Sigmoid colon (tissue), 7 donors: ENCODE data around the gene HOXA10. TPM values are rescaled to one million over a fixed set of nuclear protein-coding genes. Genes with fewer than 3 reads are reported as not detected.

ENCODE experiments used
- DNase-seq: peaks from one replicate; pipeline ENCODE4 v3.0.0-alpha.2; 2019
- H3K27ac ChIP-seq, 4 donors: fragments of 200-600 bp; sonication (generic); one replicate each; pipeline ENCODE4 v1.5.1; 2016 to 2019; ENCODE audit warnings: mild to moderate bottlenecking in 1 of 4
- H3K27me3 ChIP-seq, 3 donors: fragments of 200-600 bp; sonication (generic); one replicate each; pipeline ENCODE4 v1.5.1; 2019; ENCODE audit warnings: mild to moderate bottlenecking in 1 of 3
- H3K36me3 ChIP-seq, 4 donors: fragments of 200-600 bp; sonication (generic); one replicate each; pipeline ENCODE4 v1.5.1; 2016 to 2019
- H3K4me1 ChIP-seq, 4 donors: fragments of 200-600 bp; sonication (generic); one replicate each; pipeline ENCODE4 v1.5.1; 2017 to 2019
- H3K4me3 ChIP-seq, 4 donors: fragments of 200-600 bp; sonication (generic); one replicate each; pipeline ENCODE4 v1.5.1; 2017 to 2019; ENCODE audit warnings: mild to moderate bottlenecking in 2 of 4, moderate library complexity in 1 of 4
- H3K9me3 ChIP-seq, 4 donors: fragments of 200-600 bp in 3 of 4; sonication (generic) in 3 of 4; one replicate each; pipeline versions ENCODE4 v1.5.1 to v1.6.1; 2013 to 2019
- CTCF ChIP-seq, 4 experiments: fragments of 450-650 bp in 3 of 4; fragments of 200-600 bp in 1 of 4; IDR thresholded peaks; one replicate each; pipeline ENCODE4 v1.5.1; 2016 to 2019; ENCODE audit warnings: antibody characterized with exemption in 4 of 4, mild to moderate bottlenecking in 3 of 4, moderate library complexity in 2 of 4
- EP300 ChIP-seq, 4 donors: sonication (generic); formaldehyde crosslinking; IDR thresholded peaks; one replicate each; pipeline ENCODE4 v1.6.1; 2017; ENCODE audit warnings: antibody characterized with exemption in 4 of 4
- POLR2A ChIP-seq, 2 donors: fragments of 450-650 bp; IDR thresholded peaks; one replicate each; pipeline ENCODE4 v1.6.1; 2016; ENCODE audit warnings: antibody characterized with exemption in 2 of 2, mild to moderate bottlenecking in 2 of 2, moderate library complexity in 2 of 2
- POLR2AphosphoS5 ChIP-seq, 4 donors: sonication (generic); formaldehyde crosslinking; IDR thresholded peaks; one replicate each; pipeline ENCODE4 v1.6.1; 2017; ENCODE audit warnings: antibody characterized with exemption in 4 of 4
- WGBS, 2 donors: extraction: QIAGEN DNeasy Blood & Tissue Kit; methylation state at CpG; one replicate each; pipeline ENCODE4 v1.1.7; 2013; 5-methylcytosine and 5-hydroxymethylcytosine counted together
- intact Hi-C: fragments of 100-400 bp; cut with DNase I; formaldehyde crosslinking; loops from one replicate; pipeline ENCODE4 v1.15.1; 2023
- polyA plus RNA-seq, 3 donors: library from polyadenylated mRNA; stranded (reverse); fragments of 200-250 nt; gene quantifications; one replicate each; pipeline ENCODE4 v1.2.3, GENCODE V29; 2013
- total RNA-seq, 4 donors: library from RNA; depleted of rRNA; stranded (reverse); fragments of >200 nt; gene quantifications; one replicate each; pipeline ENCODE4 v1.1.0, GENCODE V29; 2016
- donor health status: healthy with polysubstance abuse.
- donor health status: Bipolar disorder and iron deficiency.
- donor health status: healthy.

The HOXA10 gene
- total and polyA plus RNA-seq, 7 donors: 22.2 to 64.0 (median 55.1) TPM

GRCh38 chr7:27159266-27160144 lies 14.6 kb downstream of the HOXA10 start:
- no peaks in the 10 kb centered on the region for H3K36me3 ChIP-seq
- H3K9me3 ChIP-seq: no peaks in the 10 kb centered on the region
- TF ChIP-seq EP300 (IDR thresholded peaks at IDR 0.05): no peak
- TF ChIP-seq POLR2A (IDR thresholded peaks at IDR 0.05): no peak
- no peak for TF ChIP-seq POLR2AphosphoS5 (IDR thresholded peaks at IDR 0.05)
- H3K4me3 ChIP-seq: no peak overlapping the region
- peak; percentile 63 for DNase-seq
- intact Hi-C loops: loop anchor here (2.0 to 5.0 kb wide), 4 partner anchors 302 to 1207 kb away; partner anchors contain the start of genes CBX3 and HNRNPA2B1
- no peak overlapping the region for H3K27ac ChIP-seq
- H3K4me1 ChIP-seq: peaks cover 0 to 54% (median 50%) of the 10 kb centered on the region in 4 donors
- no peaks in the 10 kb centered on the region for H3K27me3 ChIP-seq
- 15 to 43% methylated on average over 27 of the region's 27 CpGs for WGBS, 2 donors

DNA sequence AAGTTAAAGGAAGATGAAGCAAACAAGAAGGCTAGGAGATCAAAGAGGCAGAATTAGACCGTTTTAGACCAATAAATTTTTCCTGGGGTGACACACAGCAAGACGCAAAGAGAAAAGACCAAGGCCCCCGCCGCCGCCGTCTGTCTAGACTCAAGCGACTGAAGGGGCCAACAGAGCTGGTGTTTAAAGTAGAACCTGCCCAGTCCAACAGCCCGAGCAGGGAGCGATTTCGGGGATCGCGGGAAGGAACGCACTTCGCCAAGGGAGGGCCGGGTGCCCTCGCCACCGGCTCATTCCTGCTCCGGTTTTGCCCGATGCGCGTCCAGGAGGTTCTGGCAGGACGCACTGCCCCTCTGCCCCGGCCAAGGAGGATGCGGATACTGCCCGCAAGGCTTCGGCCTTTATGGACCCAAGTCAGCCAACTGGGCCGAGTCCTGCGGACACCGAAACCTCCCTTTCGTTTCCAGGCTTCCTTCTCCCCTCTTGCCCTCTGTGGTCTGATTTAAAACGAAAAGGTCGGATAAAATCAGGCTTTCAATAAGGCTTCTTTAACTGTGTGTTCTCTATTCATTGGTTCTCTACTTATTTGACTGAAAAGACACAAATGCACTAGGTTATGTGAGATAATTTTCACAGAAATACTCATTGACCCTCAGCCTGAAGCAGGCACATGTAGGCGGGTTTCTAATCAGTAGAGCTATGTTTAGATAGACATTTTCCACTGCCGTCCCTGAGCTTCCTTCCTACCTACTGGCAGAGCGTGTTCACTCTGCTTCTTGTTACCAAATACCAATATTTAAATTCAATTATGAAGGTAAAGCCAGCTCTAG lies 15.5 kb downstream of the HOXA10 start:
- intact Hi-C loops: loop anchor here (5.0 kb wide), 2 partner anchors 301 to 1206 kb away; no protein-coding TSS in a partner anchor
- Histone ChIP-seq H3K36me3 (no peaks in the 10 kb centered on the region), H3K4me3 (no peak overlapping the region), H3K27me3 (no peaks in the 10 kb centered on the region), H3K4me1 (peaks cover 0 to 58% (median 49%) of the 10 kb centered on the region in 4 donors), H3K27ac (no peak overlapping the region), H3K9me3 (no peaks in the 10 kb centered on the region)
- peak; percentile 64 for DNase-seq
- TF ChIP-seq EP300 (IDR thresholded peaks at IDR 0.05) (no peak), POLR2AphosphoS5 (IDR thresholded peaks at IDR 0.05) (no peak), CTCF (IDR thresholded peaks at IDR 0.05) (no peak), POLR2A (IDR thresholded peaks at IDR 0.05) (no peak)
- 11 to 35% methylated on average over 35 of the region's 35 CpGs for WGBS, 2 donors

GRCh38 chr7:27157702-27158431 lies 16.3 kb downstream of the HOXA10 start:
- H3K36me3 ChIP-seq: no peaks in the 10 kb centered on the region
- H3K27me3 ChIP-seq: no peaks in the 10 kb centered on the region
- H3K4me1 ChIP-seq: peaks cover 0 to 57% (median 50%) of the 10 kb centered on the region in 4 donors
- H3K27ac ChIP-seq: peak overlapping the region in 2 of 4 donors; percentile 83 to 91
- intact Hi-C loops: loop anchor here (5.0 kb wide), 2 partner anchors 301 to 1206 kb away; no protein-coding TSS in a partner anchor
- TF ChIP-seq CTCF (IDR thresholded peaks at IDR 0.05): no peak
- no peak for TF ChIP-seq EP300 (IDR thresholded peaks at IDR 0.05)
- no peak for TF ChIP-seq POLR2AphosphoS5 (IDR thresholded peaks at IDR 0.05)
- no peak for TF ChIP-seq POLR2A (IDR thresholded peaks at IDR 0.05)
- H3K4me3 ChIP-seq: no peak overlapping the region
- 11 to 29% methylated on average over 30 of the region's 30 CpGs for WGBS, 2 donors
- no peaks in the 10 kb centered on the region for H3K9me3 ChIP-seq
- peak; percentile 60 for DNase-seq

DNA sequence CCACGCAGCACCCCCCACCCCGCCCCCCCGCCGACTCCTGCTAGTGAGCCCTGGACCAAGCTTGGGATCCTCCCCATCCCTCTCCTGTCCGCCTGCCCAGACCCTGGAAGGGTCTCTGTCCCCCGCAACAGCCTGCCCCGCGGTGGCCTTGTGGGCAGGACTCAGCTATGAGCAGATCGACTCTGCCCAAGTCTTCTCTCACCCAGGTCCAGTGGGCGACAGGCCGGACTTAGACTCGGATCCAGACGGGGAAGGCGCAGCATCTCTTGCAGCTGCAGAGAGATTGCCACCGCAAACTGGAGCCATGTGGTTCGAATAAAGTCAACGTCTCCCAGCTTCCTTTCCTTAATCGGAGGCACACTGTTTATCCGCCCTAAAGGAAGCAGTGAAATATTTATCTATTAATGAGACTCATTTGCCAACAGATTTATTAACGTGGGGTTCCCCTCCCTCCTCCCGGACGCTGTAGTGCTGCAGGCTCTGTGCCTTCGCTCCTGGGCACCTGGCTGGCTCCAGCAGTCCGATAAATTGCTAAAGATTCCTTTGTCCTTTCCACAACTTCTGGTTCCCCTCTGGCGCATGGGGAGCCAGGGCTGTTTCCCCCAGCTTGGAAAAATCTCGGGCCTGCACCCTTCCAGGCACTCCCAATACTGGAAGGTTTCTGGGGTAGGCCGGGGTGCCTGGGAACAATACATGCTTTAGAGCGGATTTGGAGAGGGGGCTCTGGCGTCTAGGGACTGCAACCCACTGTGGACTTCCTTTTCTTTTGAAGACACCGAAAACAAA lies 17.0 kb downstream of the HOXA10 start:
- no peaks in the 10 kb centered on the region for H3K36me3 ChIP-seq
- H3K27ac ChIP-seq: peak overlapping the region in 3 of 4 donors; percentile 83 to 96 (median 91)
- DNase-seq: peak; percentile 74
- 5 to 12% methylated on average over 30 of the region's 30 CpGs for WGBS, 2 donors
- peak overlapping the region; percentile 51 to 76 (median 64) for H3K4me3 ChIP-seq
- intact Hi-C loops: loop anchor here (5.0 kb wide), 2 partner anchors 300 to 1205 kb away; no protein-coding TSS in a partner anchor
- no peaks in the 10 kb centered on the region for H3K9me3 ChIP-seq
- TF ChIP-seq CTCF (IDR thresholded peaks at IDR 0.05): no peak
- no peak for TF ChIP-seq POLR2A (IDR thresholded peaks at IDR 0.05)
- no peak for TF ChIP-seq POLR2AphosphoS5 (IDR thresholded peaks at IDR 0.05)
- no peak for TF ChIP-seq EP300 (IDR thresholded peaks at IDR 0.05)
- no peaks in the 10 kb centered on the region for H3K27me3 ChIP-seq
- peaks cover 0 to 56% (median 49%) of the 10 kb centered on the region in 4 donors for H3K4me1 ChIP-seq
